ENCODE results near the gene MAPRE2. TPM values are rescaled to one million over a fixed set of nuclear protein-coding genes. Genes with fewer than 3 reads are reported as not detected.

Gene MAPRE2
- total and polyA plus RNA-seq, 2 of the 13 experiments (the other 11 are each of a cell fraction or from before 2014, with no cell fraction given): 34.5 to 67.9 TPM

DNA sequence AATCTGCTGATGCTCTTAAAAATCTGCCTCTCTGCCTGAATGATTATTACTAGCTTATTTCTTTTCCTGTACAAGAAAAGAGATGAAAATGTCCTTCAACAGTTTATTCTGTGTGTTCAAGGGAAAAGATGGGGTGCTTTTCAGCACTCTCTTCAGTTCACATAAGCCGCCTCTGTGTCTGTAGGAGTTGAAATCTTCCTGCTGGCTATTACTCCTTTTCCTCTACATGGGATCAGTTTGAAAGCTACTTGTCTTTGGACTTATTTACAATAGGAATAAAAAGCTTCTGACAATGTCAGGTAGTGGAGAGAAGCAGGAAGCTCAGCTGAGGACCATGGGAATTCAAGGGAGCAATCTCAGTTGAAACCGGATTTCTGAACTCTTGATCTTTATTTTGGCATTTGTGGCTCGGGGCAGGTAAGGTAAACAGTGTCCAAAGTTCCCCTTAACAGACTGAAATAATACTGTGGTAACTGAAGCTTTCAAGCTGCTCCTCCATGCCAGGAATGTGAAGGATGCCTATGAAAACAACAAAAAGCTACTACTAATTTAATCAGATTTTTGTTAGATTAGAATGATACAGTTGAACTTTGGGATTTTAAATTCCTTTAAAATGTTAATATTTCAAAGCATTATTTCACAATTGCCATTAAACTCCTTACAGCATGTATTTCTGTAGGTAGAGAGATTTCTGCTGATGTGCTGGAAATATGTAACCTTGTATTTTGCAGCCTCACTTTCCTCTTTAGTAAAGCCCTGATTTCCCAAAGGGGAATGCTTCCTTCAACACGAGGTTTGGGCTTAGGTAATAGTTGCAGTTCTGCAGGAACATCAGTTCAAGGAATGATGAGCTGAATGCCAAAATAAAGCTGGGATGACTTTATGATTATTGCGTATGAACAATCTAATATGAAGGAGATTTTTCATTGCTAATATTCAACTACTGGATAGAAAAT lies 43.6 kb downstream of the MAPRE2 start (continued):
- TF ChIP-seq ZNF567 (CRISPR knock-in tag; IDR thresholded peaks at IDR 0.05; ENCODE audit: borderline replicate concordance) (no peak), NFYB (CRISPR knock-in tag; IDR thresholded peaks at IDR 0.05) (no peak), HES4 (CRISPR knock-in tag; IDR thresholded peaks at IDR 0.05; ENCODE audit: borderline replicate concordance) (no peak), ZBTB7A (CRISPR knock-in tag; IDR thresholded peaks at IDR 0.05) (no peak), FOSL1 (CRISPR knock-in tag; IDR thresholded peaks at IDR 0.05; ENCODE audit: borderline replicate concordance) (no peak), DNMT1 (CRISPR knock-in tag; IDR thresholded peaks at IDR 0.05) (no peak), SP2 (CRISPR knock-in tag; IDR thresholded peaks at IDR 0.05) (no peak), SIX4 (CRISPR knock-in tag; IDR thresholded peaks at IDR 0.05) (0 out of 2 replicates have a peak, but pooled peaks have one; percentile 41), ZNF569 (CRISPR knock-in tag; IDR thresholded peaks at IDR 0.05; ENCODE audit: borderline replicate concordance) (no peak), HNRNPL (IDR thresholded peaks at IDR 0.05; ENCODE audit: low read depth, low read length) (no peak), ZNF260 (CRISPR knock-in tag; IDR thresholded peaks at IDR 0.05; ENCODE audit: borderline replicate concordance, low read depth) (no peak), ZNF720 (CRISPR knock-in tag; IDR thresholded peaks at IDR 0.05) (no peak), EED (CRISPR knock-in tag; IDR thresholded peaks at IDR 0.05) (no peak), ZNF780A (CRISPR knock-in tag; IDR thresholded peaks at IDR 0.05) (no peak), ZNF234 (CRISPR knock-in tag; conservative IDR thresholded peaks at IDR 0.05) (no peak), ZNF496 (CRISPR knock-in tag; IDR thresholded peaks at IDR 0.05; ENCODE audit: insufficient replicate concordance) (no peak), NKX3-1 (CRISPR knock-in tag; IDR thresholded peaks at IDR 0.05) (no peak), ZNF75D (CRISPR knock-in tag; IDR thresholded peaks at IDR 0.05; ENCODE audit: borderline replicate concordance) (no peak), MIER2 (CRISPR knock-in tag; IDR thresholded peaks at IDR 0.05) (no peak)
- TF ChIP-seq, protein P1, sequence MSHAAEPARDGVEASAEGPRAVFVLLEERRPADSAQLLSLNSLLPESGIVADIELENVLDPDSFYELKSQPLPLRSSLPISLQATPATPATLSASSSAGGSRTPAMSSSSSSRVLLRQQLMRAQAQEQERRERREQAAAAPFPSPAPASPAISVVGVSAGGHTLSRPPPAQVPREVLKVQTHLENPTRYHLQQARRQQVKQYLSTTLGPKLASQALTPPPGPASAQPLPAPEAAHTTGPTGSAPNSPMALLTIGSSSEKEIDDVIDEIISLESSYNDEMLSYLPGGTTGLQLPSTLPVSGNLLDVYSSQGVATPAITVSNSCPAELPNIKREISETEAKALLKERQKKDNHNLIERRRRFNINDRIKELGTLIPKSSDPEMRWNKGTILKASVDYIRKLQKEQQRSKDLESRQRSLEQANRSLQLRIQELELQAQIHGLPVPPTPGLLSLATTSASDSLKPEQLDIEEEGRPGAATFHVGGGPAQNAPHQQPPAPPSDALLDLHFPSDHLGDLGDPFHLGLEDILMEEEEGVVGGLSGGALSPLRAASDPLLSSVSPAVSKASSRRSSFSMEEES (CRISPR knock-in tag; IDR thresholded peaks at IDR 0.05): no peak
- TF ChIP-seq, protein P2, sequence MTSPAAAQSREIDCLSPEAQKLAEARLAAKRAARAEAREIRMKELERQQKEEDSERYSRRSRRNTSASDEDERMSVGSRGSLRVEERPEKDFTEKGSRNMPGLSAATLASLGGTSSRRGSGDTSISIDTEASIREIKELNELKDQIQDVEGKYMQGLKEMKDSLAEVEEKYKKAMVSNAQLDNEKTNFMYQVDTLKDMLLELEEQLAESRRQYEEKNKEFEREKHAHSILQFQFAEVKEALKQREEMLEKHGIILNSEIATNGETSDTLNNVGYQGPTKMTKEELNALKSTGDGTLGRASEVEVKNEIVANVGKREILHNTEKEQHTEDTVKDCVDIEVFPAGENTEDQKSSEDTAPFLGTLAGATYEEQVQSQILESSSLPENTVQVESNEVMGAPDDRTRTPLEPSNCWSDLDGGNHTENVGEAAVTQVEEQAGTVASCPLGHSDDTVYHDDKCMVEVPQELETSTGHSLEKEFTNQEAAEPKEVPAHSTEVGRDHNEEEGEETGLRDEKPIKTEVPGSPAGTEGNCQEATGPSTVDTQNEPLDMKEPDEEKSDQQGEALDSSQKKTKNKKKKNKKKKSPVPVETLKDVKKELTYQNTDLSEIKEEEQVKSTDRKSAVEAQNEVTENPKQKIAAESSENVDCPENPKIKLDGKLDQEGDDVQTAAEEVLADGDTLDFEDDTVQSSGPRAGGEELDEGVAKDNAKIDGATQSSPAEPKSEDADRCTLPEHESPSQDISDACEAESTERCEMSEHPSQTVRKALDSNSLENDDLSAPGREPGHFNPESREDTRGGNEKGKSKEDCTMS (CRISPR knock-in tag; conservative IDR thresholded peaks at IDR 0.05): no peak
- TF ChIP-seq, protein P3, sequence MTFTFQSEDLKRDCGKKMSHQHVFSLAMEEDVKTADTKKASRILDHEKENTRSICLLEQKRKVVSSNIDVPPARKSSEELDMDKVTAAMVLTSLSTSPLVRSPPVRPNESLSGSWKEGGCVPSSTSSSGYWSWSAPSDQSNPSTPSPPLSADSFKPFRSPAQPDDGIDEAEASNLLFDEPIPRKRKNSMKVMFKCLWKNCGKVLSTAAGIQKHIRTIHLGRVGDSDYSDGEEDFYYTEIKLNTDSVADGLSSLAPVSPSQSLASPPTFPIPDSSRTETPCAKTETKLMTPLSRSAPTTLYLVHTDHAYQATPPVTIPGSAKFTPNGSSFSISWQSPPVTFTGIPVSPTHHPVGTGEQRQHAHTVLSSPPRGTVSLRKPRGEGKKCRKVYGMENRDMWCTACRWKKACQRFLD (CRISPR knock-in tag; IDR thresholded peaks at IDR 0.05; ENCODE audit: borderline replicate concordance): no peak
- TF ChIP-seq, protein P4, sequence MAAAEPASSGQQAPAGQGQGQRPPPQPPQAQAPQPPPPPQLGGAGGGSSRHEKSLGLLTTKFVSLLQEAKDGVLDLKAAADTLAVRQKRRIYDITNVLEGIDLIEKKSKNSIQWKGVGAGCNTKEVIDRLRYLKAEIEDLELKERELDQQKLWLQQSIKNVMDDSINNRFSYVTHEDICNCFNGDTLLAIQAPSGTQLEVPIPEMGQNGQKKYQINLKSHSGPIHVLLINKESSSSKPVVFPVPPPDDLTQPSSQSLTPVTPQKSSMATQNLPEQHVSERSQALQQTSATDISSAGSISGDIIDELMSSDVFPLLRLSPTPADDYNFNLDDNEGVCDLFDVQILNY (CRISPR knock-in tag; conservative IDR thresholded peaks at IDR 0.05): no peak

Data from HepG2 (cell line).